Mammary epithelial cell (primary cell): ENCODE data around the gene RNF175.

Source experiments
- EZH2 ChIP-seq: IDR thresholded peaks from 2 replicates; pipeline ENCODE4 v1.6.1; 2012; ENCODE audit warnings: low read length, inconsistent platforms, borderline replicate concordance
- TF ChIP-seq, protein P1 (sequence below), 2 donors: IDR thresholded peaks in 1 of 2; conservative IDR thresholded peaks in 1 of 2; 2 replicates each; pipeline ENCODE4 v1.5.1; 2011 to 2012; ENCODE audit warnings: inconsistent platforms in 2 of 2, low read length in 2 of 2, mild to moderate bottlenecking in 2 of 2, control low read depth in 1 of 2, low read depth in 1 of 2; ENCODE audit not compliant: insufficient read depth in 1 of 2; ENCODE audit errors: extremely low read depth in 1 of 2

DNA sequence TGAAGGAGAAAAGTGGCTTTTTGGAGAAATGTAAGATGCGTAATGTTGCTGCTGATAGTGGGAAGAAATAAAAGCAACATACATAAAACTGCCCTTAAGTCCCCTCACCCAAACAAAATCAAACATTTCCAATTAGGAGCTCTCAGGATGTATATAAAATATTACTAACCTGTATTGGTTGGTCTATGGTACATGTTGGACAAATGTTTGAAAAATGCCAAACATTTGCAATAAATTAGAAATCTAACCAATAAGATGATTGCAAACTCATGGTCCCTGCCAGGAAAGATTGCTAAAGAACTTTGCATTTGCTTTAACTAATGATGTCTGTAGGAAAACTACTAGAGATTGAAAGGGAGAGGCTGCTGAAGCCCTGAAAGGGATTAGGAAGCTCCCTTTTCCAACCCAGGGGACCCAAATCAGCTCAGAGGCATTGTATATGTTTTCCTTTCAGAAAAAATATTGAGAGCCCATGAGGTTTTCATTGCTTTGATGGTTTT is 27.3 kb upstream of the RNF175 start:
- TF ChIP-seq, protein P1, sequence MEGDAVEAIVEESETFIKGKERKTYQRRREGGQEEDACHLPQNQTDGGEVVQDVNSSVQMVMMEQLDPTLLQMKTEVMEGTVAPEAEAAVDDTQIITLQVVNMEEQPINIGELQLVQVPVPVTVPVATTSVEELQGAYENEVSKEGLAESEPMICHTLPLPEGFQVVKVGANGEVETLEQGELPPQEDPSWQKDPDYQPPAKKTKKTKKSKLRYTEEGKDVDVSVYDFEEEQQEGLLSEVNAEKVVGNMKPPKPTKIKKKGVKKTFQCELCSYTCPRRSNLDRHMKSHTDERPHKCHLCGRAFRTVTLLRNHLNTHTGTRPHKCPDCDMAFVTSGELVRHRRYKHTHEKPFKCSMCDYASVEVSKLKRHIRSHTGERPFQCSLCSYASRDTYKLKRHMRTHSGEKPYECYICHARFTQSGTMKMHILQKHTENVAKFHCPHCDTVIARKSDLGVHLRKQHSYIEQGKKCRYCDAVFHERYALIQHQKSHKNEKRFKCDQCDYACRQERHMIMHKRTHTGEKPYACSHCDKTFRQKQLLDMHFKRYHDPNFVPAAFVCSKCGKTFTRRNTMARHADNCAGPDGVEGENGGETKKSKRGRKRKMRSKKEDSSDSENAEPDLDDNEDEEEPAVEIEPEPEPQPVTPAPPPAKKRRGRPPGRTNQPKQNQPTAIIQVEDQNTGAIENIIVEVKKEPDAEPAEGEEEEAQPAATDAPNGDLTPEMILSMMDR (conservative IDR thresholded peaks at IDR 0.05 in 1 of 2, IDR thresholded peaks at IDR 0.05 in 1 of 2; ENCODE audit: extremely low read depth in 1 of 2, insufficient read depth in 1 of 2, low read depth in 1 of 2, low read length in 2 of 2) = no peak
- no peak for TF ChIP-seq EZH2
